Articular chondrocyte of knee joint (primary cell): ENCODE data around the gene SCN2B. TPM values are rescaled to one million over a fixed set of nuclear protein-coding genes. Genes with fewer than 3 reads are reported as not detected.

Experiments used
- small RNA-seq: library from RNA; depleted of rRNA; stranded (forward); fragments of <200 nt; gene quantifications from one replicate; pipeline ENCODE3, GENCODE V24; 2012
- total RNA-seq: library from RNA; depleted of rRNA; stranded (reverse); fragments of >200 nt; gene quantifications from 2 replicates; pipeline ENCODE4 v1.2.3, GENCODE V29; 2012

SCN2B gene
- total RNA-seq = 3.4 and 4.1 TPM in 2 replicates

GRCh38 chr11:118175993-118176777 lies at the start of gene SCN2B:
Gene SCN2B (minus strand): TSS chr11:118176639. CDS start chr11:118176431, 208 bp downstream.

GRCh38 chr11:118224511-118225188 lies 48.2 kb upstream of the SCN2B start, which contains the start of gene JAML:
Gene JAML (minus strand): TSS chr11:118225011. CDS start chr11:118214866, 10,145 bp downstream.

GRCh38 chr11:118152552-118153471 lies 23.6 kb downstream of the SCN2B start, which contains the start of gene SCN4B:
Gene SCN4B (minus strand): TSS chr11:118152823. CDS start chr11:118152673, 150 bp downstream.

Small RNA genes lying within 50 kb of the gene (small RNA-seq; reads per million reads assigned to genes)
- gene HSPE1P18 = not detected

Other genes with a start within 250 kb of the SCN2B start
- gene TMPRSS13, start 247.2 kb downstream of the SCN2B start, total RNA-seq = not detected in 2 replicates
- gene IL10RA, start 190.2 kb downstream of the SCN2B start, total RNA-seq = 0.11 and 0.78 TPM in 2 replicates
- under 0.01 TPM in 1 of 2 replicates, not detected in the other for gene TMPRSS4, start 99.6 kb downstream of the SCN2B start, total RNA-seq
- not detected in 2 replicates for gene SMIM35, start 89.7 kb downstream of the SCN2B start, total RNA-seq
- 0.32 and 0.52 TPM in 2 replicates for gene SCN4B, start 23.8 kb downstream of the SCN2B start, total RNA-seq
- not detected in 2 replicates for gene JAML, start 48.4 kb upstream of the SCN2B start, total RNA-seq
- gene MPZL3, start 75.7 kb upstream of the SCN2B start, total RNA-seq = 3.0 and 6.9 TPM in 2 replicates
- 1.3 and 2.9 TPM in 2 replicates for gene MPZL2, start 87.7 kb upstream of the SCN2B start, total RNA-seq
- not detected in 2 replicates for gene CD3E, start 128.1 kb upstream of the SCN2B start, total RNA-seq
- not detected in 2 replicates for gene CD3D, start 166.1 kb upstream of the SCN2B start, total RNA-seq
- not detected in 2 replicates for gene CD3G, start 167.7 kb upstream of the SCN2B start, total RNA-seq
- 74.6 and 75.8 TPM in 2 replicates for gene UBE4A, start 183.0 kb upstream of the SCN2B start, total RNA-seq
- gene ATP5MG, start 225.0 kb upstream of the SCN2B start, total RNA-seq = 40.5 and 45.1 TPM in 2 replicates